GM21390 (cell line): ENCODE measurements around the gene SYMPK.
"Not testable (repeated sequence)": the region's sequence is repeated elsewhere in the genome, so short reads cannot be mapped to it uniquely, and the experiment has no call there.

Experiments used
- ATAC-seq: cut with Tn5 transposase; IDR thresholded peaks from one replicate; pipeline ENCODE4 v1.9.1; 2021; ENCODE audit not compliant: unreplicated experiment

Gene SYMPK

DNA sequence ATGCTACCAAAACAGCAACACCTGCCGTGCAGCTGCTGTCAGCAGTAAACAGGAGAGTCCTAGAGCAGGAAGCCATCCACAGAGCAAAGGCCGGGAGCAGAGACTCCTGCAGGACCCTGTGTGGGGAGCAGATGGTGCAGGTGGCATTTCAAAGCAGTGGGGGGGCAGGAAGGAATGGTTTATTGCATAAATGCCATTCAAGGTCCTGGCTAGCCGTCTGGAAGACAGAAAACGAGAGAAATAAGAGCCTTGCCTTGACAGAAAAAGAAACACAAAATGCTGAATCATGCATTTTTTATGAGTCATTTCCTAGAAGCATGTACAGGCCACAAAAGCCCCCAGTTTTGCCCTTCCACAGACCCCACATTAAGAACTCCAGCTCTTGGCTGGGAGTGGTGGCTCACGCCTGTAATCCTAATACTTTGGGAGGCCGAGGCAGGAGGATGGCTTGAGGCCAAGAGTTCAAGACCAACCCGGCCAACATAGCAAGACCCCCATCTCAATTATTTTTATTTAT is 53.2 kb downstream of the SYMPK start:
- no peak for ATAC-seq

DNA sequence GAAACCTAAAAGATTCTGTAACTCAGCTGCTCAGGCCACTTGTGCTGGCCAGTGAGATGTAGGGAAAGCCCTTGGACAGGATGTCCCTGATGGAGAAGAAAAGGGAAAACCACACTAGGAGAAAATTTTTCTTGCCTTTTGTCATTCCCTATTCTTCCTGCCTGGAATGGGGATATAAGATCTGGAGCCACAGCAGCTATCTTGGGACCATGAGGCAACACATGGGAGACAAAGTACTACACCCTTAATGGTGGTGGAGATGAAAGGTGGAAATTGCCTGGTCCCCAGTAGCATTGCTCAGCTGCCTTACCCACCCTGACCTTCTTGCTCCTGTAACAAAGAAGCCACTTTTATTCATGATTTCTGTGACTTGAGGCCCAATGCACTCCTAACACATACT is 57.2 kb downstream of the SYMPK start:
- ATAC-seq = no peak

DNA sequence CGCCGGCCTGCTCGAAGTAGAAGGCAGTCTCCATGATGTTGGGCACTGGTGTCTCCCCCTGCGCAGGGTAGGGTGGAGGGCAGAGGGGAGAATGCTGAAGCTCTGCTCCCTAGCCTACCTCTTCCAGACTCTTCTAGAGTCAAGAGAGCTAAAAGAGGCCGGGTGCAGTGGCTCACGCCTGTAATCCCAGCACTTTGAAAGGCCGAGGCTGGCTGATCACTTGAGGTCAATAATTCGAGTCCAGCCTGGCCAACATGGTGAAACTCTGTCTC is 58.1 kb downstream of the SYMPK start:
- no peak for ATAC-seq

DNA sequence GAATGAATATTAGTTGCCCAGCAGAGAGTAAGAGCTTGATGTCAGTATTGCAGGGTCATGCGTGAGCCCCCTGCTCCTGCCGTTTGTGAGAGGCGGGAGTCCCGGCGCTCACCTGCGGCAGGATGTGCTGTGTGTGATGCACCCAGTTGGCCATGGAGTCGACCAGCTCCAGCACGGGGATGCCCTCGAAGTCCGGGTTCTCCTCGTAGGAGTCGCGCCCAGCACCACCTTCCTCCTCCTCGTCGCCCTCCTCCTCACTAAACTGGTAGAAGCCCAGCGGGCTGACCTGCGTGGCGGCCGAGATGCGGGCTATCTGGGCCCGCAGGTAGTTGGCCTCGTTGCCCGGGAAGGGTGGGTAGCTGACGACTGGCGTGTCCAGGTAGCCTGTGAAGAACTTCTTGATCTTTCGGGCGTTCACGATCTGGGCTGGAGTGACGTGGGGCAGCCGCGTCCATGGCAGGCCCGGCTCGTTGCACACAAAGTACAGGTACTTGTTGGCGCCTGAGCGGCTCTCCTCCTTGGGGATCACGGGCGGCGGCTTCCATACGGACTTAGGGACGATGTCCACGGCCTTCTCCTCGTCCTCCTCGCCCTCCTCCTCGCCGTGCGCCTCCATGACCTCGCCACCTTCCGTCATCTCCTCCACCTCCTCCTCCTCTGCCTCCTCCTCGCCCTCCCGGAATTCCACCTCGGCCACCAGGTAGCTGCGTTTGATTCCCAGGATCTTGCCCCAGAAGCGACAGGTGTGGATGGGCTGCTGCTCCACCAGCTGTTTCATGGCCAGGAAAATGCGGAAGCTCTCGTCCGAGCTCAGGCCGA is 58.6 kb downstream of the SYMPK start:
- no peak for ATAC-seq

DNA sequence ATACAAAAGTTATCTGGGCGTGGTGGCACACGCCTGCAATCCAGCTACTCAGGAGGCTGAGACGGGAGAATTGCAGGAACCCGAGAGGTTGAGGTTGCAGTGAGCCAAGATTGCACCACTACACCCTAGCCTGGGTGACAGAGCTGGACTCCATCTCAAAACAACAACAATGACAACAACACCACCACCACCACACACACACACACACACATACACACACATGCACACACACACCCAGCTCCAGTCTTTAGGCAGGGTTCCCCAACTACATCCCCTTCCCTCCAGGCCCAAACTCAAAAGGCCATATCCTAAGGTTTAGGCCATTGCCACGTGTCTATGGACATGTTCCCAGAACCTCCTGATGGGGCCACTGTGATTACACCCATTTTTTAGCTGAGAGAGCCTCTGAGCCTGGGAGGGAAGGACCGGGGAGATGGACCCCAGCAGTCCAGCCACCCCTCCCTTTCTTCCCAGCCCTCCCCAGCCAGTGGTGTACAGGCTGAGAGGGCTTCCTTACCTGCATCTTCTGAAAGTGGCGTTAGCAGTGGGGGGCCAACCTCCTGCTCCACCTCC is 61.3 kb downstream of the SYMPK start:
- ATAC-seq = no peak

DNA sequence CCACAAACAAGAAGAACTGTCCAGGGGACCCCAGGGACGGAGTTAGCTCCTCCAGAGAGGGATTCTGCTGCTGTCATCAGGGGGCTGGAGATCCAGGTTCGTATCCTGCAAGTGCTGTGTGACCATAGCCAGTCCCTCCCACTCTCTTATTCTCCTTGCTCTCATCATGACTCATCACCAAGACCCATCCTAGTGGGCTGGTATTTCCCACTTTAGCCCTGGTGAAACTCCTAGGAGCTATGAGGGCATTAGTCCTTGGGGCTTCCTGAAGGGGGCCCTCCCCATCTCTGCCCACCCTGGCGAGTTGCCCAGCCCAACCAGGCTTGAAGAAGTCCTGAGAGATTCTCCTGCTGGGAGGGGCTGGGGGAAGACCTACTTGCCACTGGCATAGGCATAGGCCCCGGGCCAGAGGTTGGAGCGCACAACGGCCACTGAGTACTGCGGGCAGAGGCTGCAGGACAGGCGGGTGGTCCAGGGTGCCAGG is 62.8 kb downstream of the SYMPK start:
- ATAC-seq = no peak

DNA sequence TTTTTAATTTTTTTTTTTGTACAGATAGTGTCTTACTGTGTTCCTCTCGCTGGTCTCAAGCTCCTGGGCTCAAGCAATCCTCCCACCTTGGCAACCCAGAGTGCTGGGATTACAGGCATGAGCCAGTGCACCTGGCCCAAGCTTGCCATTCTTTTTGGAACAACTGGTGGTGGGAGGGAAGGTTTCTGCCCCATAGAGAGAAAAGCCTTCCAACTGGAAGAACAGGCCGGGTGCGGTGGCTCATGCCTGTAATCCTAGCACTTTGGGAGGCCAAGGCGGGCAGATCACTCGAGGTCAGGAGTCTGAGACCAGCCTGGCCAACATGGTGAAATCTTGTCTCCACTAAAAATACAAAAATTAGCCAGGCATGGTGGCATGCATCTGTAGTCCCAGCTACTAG is 63.4 kb downstream of the SYMPK start:
- ATAC-seq = not testable (repeated sequence)

DNA sequence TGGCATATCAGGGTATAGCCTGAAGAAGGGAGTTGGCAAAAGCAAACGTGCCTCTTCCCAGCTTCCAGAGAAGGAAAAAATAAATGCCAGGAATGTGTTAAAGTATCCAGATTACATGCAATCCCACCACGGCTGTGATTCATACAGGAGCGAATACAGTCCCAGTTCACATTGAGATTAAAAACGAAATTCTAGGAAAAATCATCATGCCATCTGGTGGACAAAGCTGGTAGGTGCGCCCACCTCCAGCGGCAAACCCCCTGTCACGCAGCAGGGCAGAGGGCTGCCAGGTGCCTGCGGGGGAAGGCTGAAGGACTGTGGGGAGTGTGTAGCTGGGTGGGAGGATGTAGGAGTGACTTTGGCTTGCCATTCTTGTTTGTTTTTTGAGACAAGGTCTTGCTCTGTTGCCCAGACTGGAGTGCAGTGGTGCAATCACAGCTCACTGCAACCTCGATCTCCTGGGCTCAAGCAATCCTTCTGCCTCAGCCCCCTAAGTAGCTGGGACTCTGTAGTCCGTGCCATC is 63.9 kb downstream of the SYMPK start:
- no peak for ATAC-seq

DNA sequence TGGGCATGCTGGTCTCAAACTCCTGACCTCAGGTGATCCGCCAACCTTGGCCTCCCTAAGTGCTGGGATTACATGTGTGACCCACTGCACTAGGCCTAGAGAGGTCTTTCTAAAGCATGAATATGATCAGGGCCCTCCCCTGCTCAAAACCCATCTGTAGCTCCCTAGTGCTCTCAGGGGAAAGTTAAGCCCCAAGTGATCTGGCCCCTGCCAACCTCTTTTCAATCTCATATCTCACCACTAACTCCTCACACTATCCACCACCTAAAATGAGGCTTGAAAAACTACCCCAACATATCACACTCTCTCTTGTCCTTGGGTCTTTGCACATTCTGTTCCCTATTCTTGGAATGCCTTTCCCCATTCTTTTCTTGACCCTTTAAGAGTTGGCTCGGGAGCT is 68.3 kb downstream of the SYMPK start:
- no peak for ATAC-seq

DNA sequence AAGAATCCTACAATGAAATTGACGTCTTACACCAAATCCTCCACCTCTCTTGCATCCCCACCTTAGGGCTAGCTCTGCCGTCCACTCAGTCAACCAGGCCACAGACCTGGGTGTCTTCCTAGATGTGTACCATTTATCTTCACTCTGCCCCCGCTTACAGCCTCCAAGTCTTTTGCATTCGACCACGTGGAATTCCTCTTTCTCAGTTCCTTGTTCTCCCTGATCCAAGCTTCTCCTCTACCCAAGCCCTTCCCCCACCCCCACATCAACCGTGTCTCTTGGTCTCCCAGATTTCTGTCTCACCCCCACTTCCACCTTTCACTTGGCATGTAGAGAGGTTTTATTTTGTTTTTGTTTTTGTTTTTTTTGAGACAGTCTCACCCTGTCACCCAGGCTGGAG is 69.1 kb downstream of the SYMPK start:
- ATAC-seq = no peak

DNA sequence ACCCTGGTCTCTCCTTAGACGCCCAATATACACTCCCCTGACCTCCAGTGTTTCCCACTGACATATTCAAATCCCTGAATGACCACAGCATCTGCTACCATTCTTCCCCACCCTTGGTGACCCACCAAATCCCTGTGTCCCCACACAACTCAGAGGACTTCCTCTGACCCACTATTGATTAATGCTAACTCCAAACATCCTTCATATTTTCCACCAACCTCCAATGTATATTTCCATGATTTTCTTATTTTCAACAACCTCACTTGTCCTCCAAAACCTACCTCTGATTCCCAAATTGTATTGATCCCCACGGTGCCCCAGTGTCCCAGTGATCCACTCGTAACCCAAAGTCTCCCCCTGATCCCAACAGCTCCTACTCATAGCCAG is 69.8 kb downstream of the SYMPK start:
- no peak for ATAC-seq

DNA sequence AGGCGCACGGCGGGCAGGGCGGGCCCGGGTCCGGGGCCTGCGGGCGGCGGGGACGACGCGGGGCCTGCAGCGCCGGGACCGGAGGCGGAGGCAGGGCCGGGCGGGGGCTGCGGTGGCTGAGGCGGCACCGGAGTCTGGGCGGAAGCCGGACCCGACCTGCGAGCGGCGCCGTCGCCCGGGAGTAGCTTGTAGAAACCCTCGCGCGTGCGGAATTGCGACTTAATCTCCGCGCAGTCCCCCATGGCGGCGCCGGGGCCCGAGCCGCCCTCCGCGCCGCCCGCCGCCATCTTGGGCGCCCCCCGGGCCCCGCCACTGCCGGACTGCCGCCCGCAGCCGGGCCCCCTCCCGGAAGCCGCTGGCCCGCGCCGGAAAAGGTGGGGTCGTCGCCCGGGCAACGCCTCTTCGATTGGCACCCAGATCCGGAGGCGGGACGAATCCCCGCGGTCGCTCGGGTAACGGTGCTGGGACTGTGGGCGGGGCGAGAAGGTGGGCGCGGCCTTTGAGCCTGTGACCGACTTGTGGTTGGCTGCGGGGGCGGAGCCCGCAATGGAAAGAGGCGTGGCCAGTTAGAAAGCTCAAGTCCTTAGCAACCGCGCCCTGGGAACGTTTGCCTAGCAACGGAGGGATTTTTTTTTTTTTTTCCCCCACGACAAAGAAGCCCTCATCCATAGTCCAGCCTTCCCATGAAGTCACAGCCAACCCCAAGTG is 70.3 kb downstream of the SYMPK start, which contains the start of gene DMWD:
Gene DMWD, minus strand, starts transcription at position 376 of the 708 bp plus-strand sequence. Its CDS starts 89 bp downstream, at position 287.
- ATAC-seq = peak; percentile 87

DNA sequence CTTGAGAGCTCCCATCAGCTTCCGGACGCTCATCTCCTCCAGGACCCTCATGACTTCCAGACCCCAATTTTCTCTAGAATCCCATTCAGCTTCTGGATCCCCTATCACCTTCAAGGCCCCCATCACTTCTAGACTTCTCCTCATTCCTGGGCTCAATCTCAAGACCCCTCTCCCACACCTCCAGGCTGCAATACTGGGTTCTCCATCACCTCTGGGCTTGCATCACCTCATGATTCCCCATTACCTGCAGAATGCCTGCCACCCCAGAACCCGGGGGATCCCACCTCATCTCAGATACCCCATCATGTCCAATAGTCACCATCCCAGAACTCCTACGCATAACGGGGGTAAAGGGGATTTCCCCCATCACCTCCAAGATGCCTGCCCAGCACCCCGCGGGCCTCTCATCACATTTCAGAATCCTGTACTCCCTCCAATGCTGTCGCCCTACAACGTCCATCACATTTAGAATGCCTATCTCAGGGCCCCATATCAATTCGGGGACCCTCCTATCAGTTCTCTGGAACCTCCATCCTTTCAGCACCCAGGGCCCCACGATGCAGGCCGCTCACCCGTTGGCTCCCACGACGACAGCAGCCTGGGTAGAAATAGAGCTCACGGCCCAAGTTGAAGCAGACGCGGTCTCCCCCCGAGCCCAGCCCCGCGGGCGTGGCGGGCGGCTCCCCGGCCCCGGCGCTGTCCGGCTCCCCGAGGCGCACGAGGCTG is 71.0 kb downstream of the SYMPK start:
- peak; percentile 17 for ATAC-seq

DNA sequence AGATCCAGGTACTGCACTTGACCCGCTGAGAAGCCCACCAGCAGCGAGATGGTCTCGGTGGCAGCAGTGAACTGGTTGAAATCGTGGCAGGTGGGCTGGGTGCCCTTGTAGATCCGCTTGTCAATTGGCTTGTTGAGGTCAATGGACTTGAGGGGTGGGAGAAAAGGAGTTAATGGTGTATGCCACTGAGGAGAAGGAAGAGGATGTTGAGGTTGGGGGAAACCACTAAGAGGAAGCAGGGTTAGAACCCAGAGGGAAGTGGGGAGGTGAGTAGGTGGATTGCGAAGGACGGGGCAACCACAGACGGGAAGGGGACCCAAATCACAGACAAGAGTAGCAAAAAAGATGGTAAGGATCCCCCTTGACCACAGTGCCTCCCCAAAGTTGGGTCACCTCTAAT is 72.0 kb downstream of the SYMPK start:
- no peak for ATAC-seq

DNA sequence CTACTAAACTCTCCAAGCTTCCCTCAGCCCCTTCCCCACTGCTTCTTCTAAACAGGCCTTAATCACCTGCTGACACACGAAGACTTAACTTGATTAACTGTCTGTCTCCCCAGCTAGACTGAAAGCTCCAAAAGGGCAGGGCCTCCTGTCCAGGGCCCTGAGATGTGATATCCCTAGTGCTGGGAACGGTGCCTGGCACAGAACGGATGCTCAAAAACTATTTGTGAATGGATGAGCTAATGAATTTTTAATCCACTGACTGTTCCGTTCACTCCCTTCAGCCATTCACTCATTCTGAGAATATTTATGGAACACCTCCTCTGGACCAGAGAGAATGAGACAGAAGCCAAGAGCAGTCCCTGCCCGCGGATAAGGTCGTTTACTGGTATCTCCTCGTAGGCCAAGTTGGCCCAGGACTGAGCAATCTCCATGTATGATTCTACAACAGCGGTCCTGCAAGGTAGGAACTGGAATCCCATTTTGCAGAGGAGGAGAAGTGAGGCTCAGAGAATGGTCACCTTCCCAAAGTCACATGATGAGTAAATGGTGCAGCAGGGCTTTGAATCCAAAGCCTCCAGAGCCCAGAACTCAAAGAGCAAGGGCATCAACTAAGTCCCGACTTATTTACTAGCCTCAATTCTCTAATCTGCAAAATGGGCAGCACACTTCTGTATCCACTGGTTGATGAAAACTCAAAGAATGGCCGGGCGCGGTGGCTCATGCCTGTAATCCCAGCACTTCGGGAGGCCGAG is 73.7 kb downstream of the SYMPK start:
- ATAC-seq = no peak

DNA sequence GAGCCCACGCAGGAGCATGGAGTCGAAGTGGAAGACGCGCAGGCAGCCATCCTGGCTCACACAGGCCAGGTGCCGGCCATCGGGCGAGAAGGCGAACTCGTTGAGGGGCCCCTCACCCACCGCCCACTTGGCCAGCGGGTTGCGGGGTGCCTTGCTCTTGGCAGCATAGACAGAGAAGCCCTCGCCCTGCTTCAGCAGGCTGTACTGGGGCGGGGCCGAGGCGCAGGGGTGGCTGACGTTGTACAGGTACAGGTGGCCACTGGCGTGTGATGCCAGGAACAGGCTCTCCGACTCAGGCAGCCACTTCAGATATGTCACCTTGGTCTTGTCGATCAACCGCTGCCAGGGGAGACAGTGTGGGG is 76.4 kb downstream of the SYMPK start:
- ATAC-seq = no peak

DNA sequence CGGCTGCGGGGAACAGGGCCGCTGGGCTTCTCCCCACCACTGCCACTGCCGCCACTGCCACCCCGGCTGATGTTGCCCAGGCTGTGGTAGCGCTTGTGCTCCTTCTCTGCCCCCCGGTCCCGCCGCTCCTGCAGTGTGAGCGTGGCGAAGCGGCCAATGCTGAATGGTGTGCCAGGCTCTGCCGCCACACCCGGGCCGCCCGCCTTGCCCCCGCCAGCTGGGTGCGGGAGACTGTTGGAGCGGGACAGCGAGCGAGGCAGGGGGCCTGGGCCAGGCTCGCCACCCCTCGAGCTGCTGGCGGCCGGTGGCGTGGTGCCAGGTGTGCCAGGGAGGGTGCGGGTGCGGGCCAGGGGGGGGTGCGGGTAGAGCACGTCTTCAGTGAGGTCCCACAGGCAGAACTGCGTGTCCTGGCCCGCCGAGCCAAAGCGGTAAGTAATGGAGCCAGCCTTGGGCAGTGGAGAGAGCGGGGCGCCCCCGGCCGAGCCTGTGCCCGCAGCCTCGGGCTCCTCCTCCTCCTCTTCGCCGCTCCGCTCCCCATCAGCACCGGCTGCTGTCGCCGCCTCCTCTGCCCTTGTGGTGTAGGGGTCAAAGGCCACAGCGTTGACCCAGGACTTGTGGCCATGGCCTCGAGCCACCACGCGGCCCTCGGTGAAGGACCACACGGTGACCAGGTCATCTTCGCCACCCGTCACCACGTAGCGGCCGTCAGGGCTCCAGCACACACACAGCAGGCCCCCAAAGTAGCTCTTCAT is 77.0 kb downstream of the SYMPK start:
- ATAC-seq = no peak

DNA sequence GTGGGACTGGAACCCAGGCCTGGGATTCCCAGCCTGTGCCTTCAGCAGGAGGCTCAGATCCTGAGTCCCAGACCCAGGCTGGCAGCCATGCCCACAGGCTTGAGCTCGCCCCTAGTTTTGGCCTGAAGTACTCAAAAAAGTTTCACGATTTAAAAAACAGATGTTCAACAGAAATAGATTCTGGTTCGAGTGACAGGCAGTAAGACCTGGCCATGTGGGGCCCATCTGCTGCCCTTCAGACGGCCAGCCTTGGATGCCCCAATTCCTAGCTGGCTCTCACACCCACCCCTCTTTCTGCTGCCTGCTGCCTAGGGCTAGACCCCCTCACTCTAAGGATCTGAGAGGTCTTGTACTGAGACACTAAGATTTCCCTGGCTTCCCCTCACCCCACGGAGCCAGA is 77.8 kb downstream of the SYMPK start:
- ATAC-seq = no peak

DNA sequence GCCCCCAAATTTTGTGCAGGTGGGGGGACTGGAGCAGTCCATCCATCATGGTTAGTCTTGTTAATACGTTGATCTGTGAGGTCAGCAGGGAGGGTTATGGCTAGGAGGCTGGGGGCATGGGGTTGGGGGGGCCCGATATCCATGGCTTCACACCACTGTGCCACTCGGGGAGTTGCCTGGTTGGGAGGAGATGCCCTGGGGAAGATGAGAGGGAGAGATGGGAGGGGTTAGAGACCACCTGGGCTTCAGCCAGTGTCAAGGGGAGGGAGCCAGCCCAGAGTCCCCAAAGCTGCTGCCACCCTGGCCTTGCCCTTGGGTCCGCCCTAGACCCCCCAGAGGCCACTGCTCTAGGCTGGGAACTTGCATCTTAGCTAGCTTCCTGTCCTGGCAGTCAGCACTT is 78.9 kb downstream of the SYMPK start:
- no peak for ATAC-seq
